ENCODE data around the gene ABCC10.
"Not testable (repeated sequence)": the region's sequence is repeated elsewhere in the genome, so short reads cannot be mapped to it uniquely, and the experiment has no call there.

The ABCC10 gene

DNA sequence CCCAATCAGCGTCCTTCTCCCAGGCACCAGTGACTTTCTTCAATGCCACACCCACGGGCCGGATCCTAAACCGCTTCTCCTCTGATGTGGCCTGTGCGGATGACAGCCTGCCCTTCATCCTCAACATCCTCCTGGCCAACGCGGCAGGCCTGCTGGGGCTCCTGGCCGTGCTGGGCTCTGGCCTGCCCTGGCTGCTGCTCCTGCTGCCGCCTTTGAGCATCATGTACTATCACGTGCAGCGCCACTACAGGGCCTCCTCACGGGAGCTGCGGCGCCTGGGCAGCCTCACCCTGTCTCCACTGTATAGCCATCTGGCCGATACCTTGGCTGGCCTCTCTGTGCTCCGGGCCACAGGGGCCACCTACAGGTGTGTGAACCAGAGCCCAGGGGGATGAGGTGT, 18.2 kb downstream of the ABCC10 start:
- no peak for DNase-seq

DNA sequence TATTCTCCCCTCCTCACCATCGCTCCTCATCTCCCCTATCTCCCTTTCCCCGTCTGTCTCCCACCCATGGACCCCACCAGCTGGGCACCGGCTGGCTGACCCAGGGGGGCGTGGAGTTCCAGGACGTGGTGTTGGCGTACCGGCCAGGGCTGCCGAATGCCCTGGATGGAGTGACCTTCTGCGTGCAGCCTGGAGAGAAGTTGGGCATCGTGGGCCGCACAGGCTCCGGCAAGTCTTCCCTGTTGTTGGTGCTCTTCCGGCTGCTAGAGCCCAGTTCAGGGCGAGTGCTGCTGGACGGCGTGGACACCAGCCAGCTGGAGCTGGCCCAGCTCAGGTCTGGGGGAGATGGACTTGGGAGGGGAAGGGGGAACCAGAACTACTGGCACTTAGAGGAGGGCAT, 20.3 kb downstream of the ABCC10 start:
- no peak for DNase-seq

DNA sequence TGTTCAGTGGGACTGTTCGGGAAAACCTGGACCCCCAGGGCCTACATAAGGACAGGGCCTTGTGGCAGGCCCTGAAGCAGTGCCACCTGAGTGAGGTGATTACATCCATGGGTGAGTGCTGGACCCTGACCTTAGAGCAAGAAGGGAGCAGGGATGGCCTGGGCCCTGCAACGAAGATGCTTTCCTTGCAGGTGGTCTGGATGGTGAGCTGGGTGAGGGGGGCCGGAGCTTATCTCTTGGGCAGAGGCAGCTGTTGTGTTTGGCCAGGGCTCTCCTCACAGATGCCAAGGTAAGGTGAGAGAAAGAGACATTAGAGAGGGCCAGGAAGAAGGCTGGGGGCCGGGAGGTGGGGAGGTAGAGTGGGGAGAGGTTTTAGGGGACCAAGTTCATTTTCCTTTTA, 21.6 kb downstream of the ABCC10 start:
- DNase-seq, result no peak

DNA sequence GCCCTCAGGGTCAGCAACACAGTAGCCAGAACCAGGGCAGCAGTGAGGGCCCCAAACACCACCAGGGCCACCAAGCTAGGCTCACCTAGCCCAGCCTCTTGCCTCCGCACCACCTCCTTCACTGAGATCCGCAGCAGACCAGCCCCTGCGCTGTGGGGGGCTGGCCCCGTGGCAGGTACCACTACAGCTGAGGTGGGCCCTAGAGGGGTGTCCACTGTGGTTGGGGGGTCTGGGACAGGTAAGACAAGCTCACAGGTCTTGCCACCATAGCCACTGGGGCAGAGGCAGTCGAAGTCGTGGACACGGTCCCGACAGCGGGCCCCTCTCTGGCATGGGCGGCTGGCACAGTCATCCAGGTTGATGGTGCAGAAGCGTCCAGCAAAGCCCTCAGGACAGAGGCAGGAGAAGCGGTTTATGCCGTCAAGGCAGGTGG, 23.4 kb downstream of the ABCC10 start:
- no peak for DNase-seq

DNA sequence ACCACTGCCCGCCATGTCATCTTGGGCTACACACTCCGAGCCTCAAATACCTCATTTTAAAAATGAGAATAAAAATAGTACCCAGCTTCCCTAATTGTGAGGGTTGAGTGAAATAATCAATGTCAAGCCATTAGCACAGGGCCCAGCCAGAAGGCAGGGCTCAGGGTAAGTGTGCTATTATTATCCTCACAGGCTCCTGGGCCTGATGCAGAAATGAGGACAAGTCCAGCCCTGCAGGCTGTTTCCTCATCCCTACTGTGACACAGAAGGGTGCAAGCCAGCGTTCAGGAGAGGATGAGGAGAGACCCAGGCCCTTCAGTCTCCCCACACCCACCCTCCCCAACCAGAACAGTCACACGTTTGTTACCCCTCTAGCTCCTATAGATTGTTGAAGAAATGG, 24.0 kb downstream of the ABCC10 start:
- no peak for DNase-seq

DNA sequence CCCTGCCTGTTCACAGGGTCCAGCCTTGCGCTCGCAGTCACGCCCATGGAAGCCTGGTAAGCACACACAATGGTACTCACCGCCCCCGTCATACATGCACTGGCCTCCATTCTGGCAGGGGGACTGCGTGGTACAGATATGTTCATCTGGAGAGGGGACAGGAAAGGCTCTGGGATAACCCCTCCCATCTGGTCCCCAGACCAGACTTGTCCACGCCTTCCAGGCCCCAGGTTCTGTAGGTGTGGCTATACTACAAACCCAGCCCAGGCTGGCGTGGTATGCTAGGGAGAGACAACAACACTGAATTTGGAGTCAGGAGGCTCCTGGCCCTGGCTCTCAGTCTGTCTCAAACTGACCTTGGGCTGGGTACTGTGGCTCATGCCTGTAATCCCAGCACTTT, 24.6 kb downstream of the ABCC10 start:
- no peak for DNase-seq

DNA sequence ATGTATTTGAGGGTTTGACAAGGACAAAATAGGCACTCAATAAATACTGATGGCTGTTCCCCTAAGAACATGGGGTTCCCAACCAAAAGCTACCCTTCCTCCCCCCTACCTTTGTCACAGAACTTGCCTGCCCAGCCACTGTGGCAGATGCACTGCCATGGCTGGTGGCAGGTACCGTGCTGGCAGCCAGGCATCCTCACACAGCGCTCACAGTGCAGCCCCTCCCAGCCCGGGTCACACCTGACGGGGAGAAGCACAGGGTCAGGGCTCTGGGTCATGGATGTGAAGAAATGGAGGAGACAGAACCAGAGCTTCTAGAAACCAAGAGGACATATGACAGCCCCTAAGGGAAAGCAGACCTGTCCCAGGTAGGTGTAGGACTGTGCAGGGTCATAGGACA, 25.6 kb downstream of the ABCC10 start:
- no peak for DNase-seq

DNA sequence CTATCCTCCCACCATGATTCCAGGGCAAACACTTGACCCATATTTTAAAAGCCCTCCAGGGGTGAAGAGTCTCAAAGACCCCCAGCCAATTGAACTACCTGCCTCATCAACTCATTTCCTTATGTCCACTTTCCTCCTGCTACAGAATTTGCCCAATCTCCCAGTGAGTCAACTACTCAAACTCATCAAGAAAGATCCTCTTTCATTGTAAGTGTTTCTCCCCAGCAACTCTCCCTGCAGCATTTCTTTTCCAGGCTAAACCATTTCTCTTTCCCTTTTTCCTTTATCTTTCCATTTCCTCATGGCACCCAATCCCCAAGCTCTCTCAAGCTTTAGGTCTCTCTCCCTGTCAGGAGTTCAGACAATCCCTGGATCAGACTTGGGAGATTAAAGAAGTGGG, 26.5 kb downstream of the ABCC10 start:
- no peak for DNase-seq

DNA sequence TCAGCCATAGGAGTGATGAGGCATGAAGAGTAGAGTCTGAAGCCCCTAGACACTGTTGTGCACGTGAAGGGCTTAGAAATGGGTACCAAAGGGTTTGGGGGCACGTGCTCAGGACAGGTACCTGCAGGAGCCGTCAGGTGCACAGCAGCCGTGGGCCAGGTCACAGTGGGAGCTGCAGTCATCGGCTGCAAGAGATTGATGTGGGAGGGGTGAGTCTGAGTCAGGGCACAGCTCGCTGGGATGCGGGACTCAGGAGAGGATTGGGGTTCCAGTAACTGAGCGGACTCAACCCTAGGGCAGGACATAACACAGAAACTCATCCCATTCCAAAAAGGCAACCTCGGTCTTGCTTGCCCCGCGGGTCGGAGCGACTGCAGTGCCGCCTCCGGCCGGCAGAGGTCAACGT, 27.0 kb downstream of the ABCC10 start:
- DNase-seq, result no peak

DNA sequence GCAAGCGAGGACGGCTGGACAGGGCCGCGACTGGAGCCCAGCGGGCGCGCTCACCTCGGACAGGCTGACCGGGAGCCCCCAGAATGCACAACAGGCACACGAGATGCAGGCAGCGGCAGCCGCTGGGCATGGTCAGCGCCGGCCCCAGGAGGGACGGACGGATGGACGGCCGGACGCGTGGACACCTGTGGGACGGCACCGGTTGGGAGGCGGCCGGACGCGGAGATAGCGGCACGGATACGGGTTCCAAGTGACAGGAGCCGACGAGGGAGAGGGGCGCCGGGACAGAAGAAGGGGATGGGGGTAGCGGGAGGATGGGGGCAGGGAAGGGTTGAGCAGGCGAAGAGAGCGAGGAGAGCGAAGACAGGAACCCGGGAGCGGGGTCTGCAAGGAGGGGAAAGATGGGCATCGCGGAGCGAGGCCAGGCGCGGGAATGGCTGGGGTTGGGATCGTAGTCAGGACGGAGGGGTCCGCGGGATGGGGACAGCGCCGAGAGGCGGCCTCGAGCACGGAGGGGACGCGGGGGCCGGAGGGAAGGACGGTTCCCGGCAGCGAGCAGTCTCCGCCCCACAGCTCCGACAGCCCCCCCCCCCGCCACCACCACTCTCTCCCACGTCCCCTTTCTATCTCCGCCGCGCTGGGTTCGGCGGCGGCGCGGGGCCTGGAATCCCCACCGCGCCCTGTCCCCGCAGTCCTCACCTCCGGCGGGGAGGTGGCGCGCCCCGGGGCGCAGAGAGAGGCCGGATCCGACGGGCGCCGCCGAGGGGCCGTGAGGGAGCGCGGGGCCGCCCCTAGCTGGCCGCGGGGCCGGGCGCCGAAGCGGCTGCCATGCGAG, 27.6 kb downstream of the ABCC10 start:
- no peak for DNase-seq

DNA sequence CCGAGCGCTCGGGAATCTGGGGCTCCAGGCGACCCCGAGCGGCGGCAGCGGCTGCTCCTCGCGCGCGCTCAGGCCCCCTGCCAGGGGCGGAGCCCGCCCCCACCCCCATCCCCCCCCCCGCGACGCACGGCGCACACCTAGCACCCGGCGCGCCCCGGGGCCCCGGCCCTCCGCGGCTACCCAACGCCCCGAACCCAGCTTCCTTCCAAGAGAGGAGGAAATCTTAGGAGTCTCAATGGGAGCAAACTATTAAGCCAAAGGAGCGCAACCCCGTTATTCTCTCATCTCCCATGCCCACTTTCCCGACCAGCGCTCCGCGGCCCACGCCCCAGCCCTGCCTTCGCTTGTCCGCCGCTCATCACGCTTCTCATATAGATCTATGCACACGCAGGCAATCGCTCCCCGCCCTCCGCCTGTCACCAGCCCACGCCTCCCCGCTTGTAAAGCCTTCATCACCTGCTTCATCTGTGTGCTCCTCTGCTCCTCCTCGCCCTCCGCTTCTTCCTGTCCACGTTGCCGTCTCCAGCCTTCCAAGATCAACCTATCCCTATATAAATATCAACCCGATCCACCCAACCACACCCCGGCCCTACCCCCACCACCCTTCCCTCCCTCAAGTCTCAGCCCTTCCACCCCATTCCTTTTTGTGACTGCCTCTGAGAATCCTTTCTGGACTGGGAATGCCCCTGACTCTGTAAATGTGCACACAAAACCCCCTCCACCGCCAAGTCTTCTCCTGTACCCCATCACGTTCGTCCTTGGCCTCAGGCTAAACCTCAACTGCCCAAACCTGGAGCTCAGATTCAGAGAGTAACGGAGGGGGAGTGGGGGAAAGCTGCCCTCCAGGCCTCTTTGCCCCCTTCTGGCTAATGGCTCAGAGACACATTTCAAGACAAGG, 28.4 kb downstream of the ABCC10 start, which contains the start of gene DLK2:
TSS of gene DLK2 (minus strand) at position 18 of the 898 bp plus-strand sequence. CDS start 723 bp downstream, outside the sequence.
- no peak for DNase-seq

DNA sequence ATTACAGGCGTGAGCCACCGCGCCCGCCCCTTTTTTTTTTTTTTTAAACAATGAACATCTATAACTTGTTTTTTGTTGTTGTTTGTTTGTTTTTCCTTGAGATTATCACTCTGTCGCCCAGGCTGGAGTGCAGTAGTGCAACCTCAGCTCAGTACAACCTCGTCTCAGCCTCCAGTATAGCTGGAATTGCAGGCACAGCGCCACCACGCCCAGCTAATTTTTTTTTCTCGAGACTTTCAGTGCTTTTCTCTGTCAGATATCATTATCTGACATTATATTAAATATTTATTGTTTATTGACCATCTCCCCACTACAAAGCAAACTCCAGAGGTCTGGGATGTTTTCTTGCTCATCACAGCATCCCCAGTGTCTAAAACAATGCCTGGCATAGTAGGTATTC, 30.3 kb downstream of the ABCC10 start:
- no peak for DNase-seq

DNA sequence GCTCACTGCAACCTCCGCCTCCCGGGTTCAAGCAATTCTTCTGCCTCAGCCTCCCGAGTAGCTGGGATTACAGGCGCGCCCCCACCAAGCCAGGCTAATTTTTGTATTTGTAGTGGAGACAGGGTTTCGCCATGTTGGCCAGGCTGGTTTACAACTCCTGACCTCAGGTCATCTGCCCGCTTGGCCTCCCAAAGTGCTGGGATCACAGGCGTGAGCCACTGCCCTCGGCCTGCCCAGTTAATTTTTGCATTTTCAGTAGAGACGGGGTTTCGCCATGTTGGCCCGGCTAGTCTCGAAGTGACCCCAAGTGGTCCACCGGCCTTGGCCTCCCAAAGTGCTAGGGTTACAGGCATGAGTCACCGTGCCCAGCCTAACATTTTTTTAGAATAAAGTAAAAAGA, 30.8 kb downstream of the ABCC10 start:
- not testable (repeated sequence) for DNase-seq

DNA sequence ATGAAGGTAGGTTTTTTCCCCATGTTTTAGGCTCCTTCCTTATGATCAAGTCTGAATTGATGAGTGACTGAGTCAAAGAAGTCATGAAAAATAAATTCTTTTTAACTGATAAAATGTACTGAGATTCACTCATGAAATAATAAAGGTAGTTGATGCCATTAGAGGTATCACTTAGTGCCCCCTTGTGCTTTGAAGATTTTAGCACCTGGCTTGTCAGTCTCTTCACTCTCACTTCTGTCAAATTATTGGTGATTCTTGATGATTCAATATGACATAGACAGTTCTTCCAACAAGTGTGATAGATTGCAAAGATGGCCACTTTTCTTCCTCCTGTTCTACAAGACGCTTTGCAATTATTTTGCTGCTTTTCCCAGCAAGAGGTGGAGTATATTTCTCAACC, 32.2 kb downstream of the ABCC10 start:
- no peak for DNase-seq

DNA sequence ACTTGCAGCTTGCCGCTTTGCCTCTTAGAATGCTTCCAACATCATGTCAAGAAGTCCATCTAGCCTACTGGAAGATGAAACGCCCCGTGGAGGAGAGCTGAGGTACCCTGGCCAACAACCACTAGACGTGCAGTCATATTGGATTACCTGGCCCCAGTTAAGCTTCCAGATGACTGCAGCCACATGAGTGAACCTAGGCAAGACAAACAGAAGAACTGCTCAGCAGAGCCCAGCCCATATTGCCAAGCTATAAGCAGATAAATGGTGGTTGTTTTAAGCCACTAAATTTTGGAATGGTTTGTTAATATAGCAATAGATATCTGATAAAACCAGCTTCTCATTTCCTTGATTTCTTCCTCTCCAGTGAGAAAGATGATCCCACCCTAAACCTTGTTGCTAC, 32.7 kb downstream of the ABCC10 start:
- DNase-seq, result no peak

DNA sequence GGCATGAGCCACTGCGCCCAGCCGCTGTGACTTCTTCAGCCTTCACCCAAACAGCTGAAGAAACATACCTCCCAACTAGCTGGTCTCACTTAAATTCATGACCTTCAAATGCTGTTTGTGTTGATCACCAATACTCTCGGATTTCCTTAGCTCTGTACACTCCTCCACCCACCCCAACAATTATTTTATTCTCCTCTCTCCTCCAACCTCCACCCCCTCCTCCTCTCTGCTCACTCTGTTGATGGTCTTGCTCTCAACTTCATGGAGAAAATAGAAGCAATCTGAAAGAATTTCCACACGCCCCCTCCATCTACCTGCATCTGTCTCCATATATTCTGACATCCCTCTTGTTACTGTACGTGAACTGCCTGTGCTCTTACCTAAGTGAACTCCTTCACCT, 34.6 kb downstream of the ABCC10 start:
- DNase-seq, result no peak

DNA sequence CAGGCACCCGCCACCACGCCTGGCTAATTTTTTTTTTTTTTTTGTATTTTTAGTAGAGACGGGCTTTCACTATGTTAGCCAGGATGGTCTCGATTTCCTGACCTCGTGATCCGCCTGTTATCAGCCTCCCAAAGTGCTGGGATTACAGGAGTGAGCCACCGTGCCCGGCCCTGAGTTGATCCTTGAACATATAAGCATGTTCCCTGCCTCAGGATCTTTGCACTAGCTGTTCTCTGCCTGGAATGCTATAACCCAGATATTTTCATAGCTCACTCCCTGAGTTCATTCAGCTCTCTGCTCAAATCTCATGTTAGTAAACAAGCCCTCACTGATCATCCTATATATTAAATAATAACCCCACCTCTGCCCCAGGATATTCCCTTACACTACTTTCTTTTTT, 37.0 kb downstream of the ABCC10 start:
- no peak for DNase-seq

DNA sequence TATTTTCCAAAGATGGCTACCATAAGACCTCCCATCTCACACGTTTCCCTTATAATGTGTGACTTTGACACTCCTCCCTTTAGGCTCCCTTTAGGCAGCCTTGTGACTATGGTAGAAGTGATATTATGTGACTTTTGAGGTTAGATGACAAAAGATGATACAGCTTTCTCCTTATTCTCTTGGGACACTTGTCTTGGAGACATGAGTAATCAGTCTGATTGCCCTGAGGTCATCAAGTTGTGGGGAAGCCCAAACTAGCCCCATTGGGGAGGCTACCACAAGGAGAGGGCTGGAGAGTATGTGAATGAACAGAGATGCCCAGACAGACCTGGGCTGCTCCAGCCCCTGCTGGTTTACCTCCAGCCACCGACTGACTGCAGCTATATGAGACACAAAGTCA, 38.6 kb downstream of the ABCC10 start:
- DNase-seq, result no peak

DNA sequence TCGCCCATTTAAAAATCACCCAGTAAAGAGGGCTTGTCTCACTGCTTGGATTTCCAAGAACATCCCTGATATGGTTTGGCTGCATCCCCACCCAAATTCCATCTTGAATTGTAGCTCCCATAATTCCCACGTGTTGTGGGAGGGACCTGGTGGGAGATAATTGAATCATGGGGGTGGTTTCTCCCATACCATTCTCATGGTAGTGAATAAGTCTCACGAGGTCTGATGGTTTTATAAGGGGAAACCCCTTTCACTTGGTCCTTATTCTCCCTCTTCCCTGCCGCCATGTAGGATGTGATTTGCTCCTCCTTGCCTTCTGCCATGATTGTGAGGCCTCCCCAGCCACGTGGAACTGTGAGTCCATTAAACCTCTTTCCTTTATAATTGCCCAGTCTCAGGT, 39.9 kb downstream of the ABCC10 start:
- not testable (repeated sequence) for DNase-seq

DNA sequence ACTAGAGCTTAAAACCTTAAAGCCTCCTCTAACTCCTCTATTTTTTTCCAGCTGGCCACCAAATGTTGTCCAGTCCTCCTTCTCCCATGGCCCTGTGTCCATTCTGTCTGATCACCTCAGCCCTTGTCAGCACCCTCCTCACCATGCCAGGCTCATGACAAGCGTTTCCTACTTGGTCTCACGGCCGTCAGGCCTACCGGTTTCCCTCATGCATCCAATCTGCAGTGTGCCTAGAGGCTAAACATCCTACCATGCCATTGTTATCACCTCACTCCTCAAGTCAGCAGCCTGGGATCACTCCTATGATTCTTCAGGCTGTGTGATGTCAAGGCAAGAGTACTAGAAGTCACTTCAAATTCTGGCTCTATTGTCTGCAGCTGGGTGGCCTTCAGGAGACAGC, 40.4 kb downstream of the ABCC10 start:
- no peak for DNase-seq

DNA sequence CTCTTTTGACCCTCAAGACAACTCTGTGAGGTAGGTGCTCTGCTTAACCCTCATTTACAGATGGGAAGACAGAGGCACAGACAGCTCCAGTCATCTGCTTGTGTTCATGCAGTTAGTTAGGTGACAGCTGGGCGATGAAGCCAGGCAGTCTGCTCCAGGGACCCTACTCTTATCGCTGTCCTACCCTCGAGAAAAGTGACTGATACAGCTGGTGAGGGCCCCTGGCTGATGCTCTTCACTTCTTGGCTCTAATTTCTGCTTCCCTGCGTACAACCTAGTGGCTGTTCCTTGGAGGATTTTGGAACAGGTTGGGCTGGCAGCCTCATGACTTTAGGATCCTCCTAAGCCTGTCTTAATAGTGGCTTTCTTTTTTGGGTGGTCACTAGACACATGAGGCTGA, 40.9 kb downstream of the ABCC10 start:
- no peak for DNase-seq

DNA sequence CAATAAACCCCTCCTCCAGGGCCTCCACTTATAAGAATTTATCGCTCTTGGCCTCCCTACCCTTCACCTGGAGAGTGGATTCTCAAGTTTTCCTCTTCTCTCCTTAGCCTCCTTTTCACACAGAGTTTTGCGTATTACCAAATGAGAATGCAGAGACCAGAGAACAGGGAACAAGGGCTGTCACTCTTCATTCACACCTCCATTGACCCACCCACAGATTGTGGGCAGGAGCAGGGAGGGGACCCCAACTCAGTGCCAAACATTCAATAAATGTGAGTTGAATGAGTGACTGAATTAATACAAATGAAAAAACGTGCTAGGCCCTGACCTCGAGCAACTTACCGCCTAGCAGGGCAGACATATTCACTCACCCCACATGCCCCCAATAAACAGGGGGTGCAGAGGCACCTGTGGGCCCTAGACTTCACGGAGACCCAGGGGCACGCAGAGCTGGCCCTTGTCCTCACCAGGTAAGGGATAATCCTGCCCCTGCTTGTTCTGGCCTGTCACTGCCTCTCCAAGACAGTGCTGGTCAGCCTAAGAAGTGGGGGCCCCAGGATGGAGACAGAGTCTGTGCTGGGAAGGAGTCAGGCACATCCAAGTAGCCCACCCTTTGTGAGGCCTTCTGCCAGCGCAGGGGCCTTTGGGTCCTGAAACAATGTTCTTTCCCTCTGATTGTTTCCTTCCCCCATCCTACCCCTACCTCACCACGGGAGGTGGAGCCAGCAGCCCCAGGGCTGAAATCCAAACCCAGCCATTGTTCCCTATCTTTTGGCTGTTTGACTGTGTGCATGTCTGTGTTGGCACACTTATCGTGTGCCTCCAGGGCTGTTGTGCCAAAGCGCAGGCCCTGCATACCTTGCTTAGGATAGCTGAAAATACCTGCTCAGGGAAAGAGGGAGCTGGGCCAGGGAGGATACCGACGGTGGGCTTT, 41.7 kb downstream of the ABCC10 start:
- no peak for DNase-seq

DNA sequence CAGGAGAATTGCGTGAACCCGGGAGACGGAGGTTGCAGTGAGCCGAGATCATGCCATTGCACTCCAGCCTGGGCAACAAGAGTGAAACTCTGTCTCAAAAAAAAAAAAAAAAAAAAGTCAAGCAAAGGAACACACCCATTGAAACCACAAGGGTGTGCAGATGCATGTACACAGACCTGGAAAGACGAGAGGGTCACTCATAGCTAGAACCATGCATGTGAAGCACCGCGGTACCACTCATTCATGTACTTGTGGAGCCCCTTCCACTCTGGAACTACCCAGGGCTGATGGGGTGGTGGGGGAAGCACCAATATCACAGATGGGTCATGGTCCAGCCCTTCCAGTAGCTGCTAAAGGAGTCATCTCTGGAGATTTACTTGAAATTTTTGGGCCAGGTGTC, 42.6 kb downstream of the ABCC10 start:
- no peak for DNase-seq

Measured in SIG-M5 (cell line).